GM18868 (cell line): ENCODE results near the gene OVCH2.
A peak's percentile ranks its signal among the peaks of the same experiment; 100 is the strongest.
"Not testable (repeated sequence)": the region's sequence is repeated elsewhere in the genome, so short reads cannot be mapped to it uniquely, and the experiment has no call there.

Experiments used
- ATAC-seq: cut with Tn5 transposase; IDR thresholded peaks from one replicate; pipeline ENCODE4 v1.9.1; 2021; ENCODE audit warnings: mild to moderate bottlenecking, moderate library complexity; ENCODE audit not compliant: unreplicated experiment

Gene OVCH2, protein sequence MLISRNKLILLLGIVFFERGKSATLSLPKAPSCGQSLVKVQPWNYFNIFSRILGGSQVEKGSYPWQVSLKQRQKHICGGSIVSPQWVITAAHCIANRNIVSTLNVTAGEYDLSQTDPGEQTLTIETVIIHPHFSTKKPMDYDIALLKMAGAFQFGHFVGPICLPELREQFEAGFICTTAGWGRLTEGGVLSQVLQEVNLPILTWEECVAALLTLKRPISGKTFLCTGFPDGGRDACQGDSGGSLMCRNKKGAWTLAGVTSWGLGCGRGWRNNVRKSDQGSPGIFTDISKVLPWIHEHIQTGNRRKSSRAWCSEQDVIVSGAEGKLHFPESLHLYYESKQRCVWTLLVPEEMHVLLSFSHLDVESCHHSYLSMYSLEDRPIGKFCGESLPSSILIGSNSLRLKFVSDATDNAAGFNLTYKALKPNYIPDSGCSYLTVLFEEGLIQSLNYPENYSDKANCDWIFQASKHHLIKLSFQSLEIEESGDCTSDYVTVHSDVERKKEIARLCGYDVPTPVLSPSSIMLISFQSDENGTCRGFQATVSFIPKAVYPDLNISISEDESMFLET

DNA sequence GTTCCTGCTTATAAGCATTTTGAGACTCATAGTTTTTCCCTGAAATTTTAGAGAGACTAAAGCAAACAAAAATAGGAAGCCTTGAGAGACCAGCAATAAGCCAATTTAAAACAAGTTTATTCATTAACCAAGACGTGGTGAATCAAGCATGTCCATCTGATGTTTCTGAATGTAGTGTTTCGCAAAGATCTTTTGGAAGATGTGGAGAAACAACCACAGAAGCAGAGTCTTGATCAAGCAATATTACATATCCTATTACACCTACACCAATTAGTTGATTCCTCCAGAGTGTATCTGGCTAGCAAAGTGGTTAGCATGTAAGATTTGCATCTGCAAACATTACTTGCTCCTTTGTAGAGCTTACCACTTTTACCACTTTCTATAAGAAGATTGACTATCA lies at the start of gene OVCH2:
Gene OVCH2, minus strand, starts transcription at position 101 of the 400 bp plus-strand sequence. Its CDS starts 83 bp downstream, at position 18.
- no peak for ATAC-seq

DNA sequence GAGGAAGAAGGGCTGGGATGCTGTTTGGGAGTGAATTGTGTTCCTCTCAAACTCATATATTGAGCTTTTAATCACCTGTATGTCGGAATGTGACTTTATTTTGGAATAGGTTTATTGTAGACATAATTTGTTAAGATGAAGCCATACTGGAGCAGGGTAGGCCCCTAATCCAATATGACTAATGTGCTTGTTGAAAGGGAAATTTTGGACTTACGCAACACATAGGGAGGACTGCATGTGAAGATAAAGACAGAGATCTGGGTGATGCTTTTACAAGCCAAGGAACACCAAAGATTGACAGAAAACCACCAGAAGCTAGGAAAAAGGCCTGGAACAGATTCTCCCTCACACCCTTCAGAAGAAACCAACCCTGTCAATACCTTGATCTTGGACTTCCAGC lies 43.2 kb upstream of the OVCH2 start:
- no peak for ATAC-seq

DNA sequence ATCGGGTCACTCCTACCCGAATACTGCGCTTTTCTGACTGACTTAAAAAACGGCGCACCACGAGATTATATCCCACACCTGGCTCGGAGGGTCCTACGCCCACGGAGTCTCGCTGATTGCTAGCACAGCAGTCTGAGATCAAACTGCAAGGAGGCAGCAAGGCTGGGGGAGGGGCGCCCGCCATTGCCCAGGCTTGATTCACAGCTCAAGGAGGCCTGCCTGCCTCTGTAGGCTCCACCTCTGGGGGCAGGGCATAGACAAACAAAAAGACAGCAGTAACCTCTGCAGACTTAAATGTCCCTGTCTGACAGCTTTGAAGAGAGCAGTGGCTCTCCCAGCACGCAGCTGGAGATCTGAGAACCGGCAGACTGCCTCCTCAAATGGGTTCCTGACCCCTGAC lies 28.5 kb upstream of the OVCH2 start:
- ATAC-seq = not testable (repeated sequence)

DNA sequence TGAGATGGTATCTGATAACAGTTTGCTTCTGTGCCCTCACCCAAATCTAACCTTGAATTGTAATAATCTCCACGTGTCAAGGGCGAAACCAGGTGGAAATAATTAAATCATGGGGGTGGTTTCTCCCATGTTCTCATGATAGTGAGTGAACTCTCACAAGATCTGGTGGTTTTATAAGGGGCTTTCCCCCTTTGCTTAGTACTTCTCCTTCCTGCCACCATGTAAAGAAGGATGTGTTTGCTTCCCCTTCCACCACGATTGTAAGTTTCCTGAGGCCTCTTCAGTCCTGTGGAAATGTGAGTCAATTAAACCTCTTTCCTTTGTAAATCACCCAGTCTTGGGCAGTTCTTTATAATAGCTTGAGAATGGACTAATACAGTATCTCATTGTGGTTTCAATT lies 8.5 kb upstream of the OVCH2 start:
- ATAC-seq = no peak

DNA sequence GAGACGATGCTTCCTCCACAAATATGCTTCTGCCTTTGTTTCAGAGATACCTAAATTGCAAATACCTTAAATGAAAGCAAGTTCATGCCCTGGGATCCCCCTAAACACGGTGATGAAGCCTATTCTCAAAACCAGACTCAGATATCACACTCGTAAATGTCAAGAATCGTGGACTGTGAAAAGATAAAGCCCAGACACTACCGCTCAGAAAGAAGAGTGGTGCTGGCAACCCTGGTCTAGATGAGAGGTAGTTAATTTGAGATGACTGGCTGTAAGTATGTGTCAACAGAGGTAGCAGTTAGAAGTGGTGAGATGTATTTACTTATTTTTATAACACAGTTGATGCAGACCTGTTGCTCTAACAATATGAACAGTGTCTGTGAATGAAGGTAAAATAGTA lies 2.5 kb downstream of the OVCH2 start:
- ATAC-seq = no peak

DNA sequence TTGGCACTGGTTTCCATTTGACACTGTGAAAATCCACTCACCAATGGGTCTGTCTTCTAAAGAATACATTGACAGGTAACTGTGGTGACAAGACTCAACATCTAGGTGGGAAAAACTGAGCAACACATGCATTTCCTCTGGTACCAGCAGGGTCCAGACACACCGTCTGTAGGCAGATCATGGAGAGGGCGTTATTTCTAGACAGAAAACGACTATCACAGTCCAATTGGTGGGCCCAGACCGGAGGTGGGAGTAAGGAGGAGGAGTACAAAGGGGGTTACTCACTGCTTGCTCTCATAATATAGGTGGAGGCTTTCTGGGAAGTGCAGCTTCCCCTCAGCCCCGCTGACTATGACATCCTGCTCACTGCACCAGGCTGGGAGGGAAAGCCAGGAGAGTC lies 9.9 kb downstream of the OVCH2 start:
- no peak for ATAC-seq

DNA sequence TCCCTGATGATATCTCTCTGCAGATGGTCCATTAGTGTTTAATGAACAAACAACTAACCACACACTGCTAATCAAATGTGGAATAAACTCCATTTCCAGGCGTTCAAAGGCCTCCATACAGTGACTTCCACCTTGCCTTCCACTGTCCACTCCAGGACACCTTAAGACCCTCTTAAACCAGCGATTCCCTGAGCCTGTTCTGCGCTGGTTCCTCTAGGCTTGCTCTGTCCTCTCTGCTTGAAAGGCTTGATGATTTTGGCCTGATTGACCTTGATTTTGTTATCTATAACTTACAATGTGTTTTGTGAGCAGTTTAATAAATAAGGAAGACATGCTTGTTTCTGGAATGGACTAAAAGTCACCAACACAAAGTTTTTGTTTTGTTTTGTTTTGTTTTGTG lies 12.0 kb downstream of the OVCH2 start:
- no peak for ATAC-seq

DNA sequence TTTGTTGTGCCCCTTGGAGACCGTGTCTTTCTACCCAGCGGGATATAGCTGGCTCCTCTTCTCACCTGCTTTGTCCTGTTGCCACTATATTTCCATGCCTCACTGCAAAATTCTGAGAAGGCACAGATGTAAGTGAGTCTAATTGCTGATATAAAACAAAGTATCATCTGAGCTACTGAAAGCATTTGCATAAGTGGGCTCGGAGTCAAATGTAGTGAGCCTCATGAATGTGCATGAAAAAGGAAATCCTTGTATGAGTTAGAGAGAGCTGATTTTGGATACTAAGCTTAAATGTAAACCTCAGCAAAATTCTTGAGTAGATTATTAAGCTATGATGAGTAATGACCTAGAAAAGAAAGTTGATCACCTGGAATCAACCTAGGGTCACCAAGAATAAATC lies 13.9 kb downstream of the OVCH2 start:
- ATAC-seq = no peak

DNA sequence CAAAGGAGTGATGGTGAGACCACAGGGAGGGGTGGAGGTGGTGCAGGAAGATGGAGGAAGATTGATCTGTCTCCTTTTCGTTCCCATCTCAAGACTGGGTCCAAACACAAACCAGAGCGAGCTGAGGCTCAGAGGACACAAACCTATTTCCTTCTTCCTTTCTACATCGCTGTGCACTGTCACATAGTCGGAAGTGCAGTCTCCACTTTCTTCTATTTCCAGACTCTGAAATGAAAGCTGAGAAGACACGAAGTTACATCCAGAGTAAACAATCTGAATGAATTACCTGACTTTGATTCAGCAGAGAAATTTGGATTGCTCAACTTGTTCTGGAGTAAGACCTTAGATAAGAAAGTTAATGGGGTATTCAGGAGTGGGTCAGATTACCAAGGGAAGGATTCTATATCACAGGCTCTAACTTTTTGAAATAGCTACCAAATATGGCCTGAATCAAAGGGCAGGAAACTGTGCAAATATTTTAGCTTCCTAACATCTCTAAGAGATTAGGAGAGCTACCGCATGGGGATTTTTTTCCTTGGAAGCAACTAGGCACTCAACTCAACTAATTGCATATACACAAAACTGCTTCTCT lies 14.4 kb downstream of the OVCH2 start:
- no peak for ATAC-seq

DNA sequence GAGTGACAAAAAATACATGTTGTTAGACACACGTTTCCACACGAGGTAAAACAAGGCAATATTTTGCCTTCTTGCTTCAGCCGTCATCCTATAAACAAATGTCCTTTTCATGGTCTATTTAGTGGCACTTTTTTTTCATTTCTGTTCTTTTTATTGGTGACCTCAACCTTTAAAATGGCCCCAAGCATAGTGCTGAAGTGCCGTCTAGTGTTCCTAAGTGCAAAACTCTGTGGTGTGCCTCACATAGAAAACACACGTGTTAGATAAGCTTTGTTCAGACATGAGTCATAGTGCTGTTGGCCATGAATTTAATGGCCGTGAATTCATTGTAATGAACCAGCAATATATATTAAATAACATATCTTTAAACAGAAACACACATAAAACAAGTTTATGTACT lies 15.6 kb downstream of the OVCH2 start:
- no peak for ATAC-seq

DNA sequence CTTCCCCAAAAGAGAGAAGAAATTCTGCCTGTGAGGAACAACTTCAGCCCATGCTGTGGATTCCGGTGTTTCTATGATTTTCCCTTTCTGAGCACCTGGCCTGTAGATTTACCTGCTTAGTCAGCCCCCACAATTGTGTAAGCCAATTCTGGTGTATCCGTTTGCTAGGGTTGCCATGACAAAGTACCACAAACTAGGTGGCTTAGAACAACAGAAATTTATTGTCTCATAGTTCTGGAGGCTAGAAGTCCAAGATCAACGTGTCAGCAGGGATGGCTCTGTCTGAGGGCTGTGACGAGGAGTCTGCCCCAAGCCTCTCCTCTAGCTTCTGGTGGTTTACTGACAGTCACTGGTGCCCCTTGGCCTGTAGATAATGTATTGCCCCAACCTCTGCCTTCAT lies 17.0 kb downstream of the OVCH2 start:
- no peak for ATAC-seq

DNA sequence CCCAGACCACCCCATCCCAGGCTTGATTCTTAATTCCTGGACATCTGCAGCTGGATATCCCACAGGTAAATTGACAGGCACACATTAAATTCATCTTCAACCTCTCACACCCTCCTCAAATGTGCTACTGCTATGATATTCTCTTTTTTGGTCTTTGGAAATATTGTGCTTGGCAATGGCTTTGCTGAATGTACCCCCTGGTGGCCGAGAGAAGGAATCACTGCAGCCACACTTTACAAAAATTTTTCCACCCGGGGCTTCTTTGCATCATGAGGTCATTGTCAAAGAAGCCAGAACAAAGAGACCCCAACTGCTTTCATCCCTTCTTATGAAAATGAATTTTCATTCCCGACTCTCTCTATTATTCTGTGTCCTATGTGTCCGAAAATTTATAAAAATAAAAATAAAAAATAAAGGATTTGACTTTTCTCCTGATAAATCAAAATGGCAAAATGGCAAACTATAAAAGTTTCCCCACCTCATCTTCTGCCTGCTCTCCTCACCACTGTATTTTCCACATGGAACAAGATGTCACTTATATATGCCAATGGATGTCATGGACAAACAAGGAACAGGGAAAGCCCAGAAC lies 17.9 kb downstream of the OVCH2 start:
- ATAC-seq = peak; percentile 85

DNA sequence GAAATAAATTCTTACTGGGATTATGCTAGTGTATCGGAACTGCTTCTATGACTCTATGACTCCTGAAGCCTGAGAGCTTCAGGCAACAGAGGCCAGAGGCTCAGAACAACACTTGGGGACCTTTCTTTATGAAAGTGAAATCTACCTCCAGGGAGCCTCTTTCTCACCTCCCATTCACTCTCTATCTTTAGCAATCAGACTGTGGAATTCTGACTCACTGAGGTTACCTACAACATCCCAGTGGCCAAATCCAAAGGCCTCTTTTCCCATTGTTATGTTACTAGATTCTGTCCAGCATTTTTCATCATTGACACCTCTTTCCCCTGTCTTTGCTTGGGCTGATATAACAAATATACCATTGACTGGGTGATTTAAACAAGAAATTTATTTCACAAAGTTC lies 18.9 kb downstream of the OVCH2 start:
- ATAC-seq = no peak

DNA sequence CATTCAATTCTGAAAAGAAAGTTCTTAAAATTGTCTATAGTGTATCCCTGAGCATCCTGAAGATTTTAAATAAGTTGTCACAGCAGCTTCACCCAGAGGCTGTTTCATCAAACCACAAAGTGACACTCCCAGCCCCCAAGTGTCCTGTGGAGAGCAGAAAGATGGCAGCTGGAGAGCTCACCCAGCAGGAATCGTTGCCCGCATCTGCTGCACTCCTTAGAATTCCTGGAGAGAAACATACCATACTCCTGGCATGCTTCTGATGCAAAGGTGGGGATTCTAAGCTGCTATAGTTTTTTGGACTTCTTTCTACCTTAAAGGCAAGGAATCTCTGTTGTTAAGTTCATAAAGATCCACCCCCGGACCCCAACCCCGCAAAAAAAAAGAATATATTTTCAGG lies 19.5 kb downstream of the OVCH2 start:
- ATAC-seq = no peak

DNA sequence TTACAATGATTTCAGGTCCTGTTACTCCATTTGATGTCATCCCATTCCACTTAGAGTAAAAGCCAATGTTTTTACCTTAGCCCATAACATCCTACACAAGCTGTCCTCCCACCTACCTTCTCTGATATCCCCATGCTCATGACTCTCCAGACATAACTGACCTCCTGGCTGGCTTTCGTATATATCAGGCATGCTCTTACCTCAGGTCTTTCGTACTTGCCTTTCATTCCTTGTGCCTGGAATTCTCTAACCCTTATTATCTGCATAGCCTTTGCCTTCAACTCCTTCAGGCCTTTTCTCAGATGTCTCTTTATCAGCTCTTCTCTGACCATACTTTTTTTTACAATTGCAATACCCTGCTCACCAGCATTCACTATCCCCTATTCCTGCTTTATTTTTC lies 22.7 kb downstream of the OVCH2 start:
- no peak for ATAC-seq

DNA sequence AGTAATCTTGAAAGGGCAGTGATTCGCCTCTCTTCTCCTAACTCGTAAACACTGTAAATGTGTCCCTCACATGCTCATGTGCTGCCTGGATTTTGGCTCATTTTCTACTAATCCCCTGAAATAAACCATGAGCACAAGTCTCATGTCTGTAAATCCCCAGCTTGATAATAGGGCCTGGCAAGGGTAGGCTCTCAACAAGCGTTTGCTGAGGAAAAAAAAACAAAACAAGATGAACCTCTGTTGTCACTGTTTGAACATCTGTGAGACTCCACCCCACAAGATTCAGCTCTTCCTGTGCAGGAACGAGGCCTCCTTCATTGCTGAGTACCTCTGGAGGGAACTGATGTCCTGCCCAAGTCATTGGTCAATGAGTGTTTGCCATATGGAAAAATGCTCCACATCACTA lies 28.5 kb downstream of the OVCH2 start:
- ATAC-seq = no peak

DNA sequence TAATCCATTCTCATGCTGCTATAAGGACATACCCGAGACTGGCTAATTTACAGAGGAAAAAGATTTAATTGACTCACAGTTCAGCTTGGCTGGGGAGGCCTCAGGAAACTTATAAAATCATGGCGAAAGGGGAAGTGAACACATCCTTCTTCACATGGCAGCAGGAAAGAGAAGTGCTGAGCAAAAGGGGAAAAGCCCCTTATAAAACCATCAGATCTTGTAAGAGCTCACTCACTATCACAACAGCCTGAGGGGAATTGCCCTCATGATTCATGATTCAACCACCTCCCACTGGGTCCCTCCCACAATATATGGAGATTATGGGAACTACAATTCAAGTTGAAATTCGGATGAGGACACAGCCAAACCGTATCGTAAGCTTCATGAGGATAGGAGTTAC lies 29.2 kb downstream of the OVCH2 start:
- ATAC-seq = no peak

DNA sequence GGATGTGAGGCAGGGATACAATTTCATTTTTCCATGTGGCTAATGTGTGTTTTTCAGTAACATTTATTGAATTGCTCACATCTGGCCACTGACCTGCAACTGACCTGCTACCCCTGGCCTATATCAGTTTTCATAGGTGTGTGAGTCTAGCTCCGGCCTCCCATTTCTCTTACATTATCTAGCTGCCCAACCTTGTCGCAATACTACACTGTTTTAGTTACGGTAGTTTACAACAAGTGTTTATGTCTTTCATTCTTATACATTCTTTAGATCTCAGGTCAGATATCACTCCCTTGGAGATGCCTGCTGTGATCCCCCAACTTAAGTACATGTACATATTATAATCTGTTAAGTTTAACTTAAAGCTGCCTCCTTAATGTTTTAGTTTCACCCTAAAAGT lies 30.6 kb downstream of the OVCH2 start:
- ATAC-seq = no peak

DNA sequence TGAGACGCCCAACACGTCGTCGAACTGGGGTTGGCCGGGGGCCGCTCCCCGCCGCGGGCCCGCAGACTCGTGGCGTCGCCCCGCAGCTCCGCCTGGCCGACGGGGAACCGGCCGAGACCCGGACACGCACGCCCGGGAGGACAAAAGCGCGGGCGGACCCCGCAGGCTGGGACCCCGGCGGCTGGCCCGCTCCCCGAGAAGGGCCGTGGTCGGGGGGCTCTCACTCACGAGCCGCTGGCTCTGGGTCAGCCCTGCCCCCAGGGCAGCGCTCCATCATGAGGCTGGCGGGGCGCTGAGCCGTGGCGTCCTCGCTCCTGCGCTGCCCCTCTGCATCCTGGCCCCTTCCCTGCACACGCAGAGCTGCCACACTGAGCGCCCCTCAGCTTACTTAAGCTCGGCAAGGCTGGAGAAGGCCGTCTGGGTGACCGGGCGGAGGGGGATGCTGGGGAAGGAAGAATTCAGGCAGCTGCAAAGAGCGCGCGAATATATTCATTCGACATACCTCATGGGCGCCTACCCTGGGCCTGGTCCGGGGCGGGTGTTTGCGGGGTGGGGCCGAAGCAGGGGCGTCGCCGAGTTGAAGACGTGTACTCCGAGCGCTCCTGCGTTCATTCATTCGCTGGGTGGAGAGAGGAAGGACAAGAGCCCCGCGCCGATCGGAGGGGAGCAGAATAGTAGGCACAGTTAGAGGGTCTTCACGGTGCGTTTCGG lies 32.4 kb downstream of the OVCH2 start:
- ATAC-seq = peak; percentile 42

DNA sequence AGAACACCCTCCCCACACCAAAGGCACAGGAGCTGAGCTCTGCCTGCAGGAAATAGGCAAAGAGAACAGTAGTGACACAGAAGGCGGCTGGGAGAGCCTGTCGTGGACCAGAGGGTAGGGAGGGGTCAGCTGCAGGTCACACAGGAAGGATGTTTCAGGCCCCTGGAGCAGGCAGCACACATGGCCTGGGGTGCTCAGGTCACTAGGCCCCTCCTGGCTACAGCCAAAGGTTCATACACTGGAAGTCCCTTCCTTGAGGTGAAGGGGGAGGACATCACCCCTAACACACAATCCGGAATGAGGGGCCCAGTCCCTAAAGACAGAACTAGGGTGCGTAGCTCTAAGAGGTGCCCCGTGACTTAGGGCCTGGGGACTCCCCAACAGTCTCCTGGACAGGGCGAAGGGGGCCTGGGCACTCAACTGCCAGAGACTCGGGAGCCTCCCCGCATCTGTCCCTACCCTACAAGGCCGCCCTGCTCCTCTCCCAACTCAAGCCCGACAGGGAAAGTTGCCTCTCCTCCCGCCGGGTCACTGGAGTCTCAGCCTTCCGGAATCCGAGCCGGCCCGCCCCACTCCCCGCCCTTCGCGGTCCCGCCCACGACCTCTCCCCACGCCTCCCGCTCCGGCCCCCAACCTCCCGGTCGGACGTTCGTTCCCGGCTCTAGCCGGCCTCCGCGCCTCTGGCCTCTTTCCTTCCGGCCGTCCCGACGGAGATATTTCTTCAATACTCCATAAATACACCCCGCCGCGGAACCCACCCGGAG lies 33.1 kb downstream of the OVCH2 start, which contains the start of gene CYB5R2:
Gene CYB5R2, minus strand, starts transcription at position 541 of the 764 bp plus-strand sequence. CDS start 675 bp downstream, outside the sequence.
- peak; percentile 26 for ATAC-seq
